HG02759 (cell line): ENCODE results near the gene OR10T2.
A peak's percentile ranks its signal among the peaks of the same experiment; 100 is the strongest.
"Not testable (repeated sequence)": the region's sequence is repeated elsewhere in the genome, so short reads cannot be mapped to it uniquely, and the experiment has no call there.

Source experiments
- ATAC-seq: cut with Tn5 transposase; IDR thresholded peaks from one replicate; pipeline ENCODE4 v1.9.1; 2021; ENCODE audit warnings: mild to moderate bottlenecking, moderate library complexity; ENCODE audit not compliant: unreplicated experiment

OR10T2 gene

GRCh38 chr1:158398818-158399514, at the start of gene OR10T2:
TSS of gene OR10T2 (minus strand) at chr1:158399466. CDS start at chr1:158399466, 0 bp downstream.
- ATAC-seq: no peak

- no peak for ATAC-seq
These were observed 46.1 kb upstream of the OR10T2 start for GRCh38 chr1:158445376-158445775.

- no peak for ATAC-seq
These were observed 35.5 kb upstream of the OR10T2 start for GRCh38 chr1:158434741-158435140.

- not testable (repeated sequence) for ATAC-seq
These were observed 30.9 kb upstream of the OR10T2 start for GRCh38 chr1:158430163-158430562.

- ATAC-seq: no peak
These were observed 26.9 kb upstream of the OR10T2 start, which contains the start of gene OR10K2 for GRCh38 chr1:158426137-158426536. TSS of gene OR10K2 (minus strand) at chr1:158426237. CDS start at chr1:158420866, 5,371 bp downstream.

GRCh38 chr1:158425027-158425426, 25.8 kb upstream of the OR10T2 start:
- no peak for ATAC-seq

GRCh38 chr1:158422212-158422611, 22.9 kb upstream of the OR10T2 start:
- no peak for ATAC-seq

- no peak for ATAC-seq
These were observed 18.3 kb upstream of the OR10T2 start for GRCh38 chr1:158417586-158417985.

GRCh38 chr1:158414651-158415345, 15.5 kb upstream of the OR10T2 start:
- no peak for ATAC-seq

- no peak for ATAC-seq
These were observed 7.8 kb upstream of the OR10T2 start for GRCh38 chr1:158407092-158407491.

GRCh38 chr1:158400871-158401270, 1.6 kb upstream of the OR10T2 start:
- ATAC-seq: no peak

- no peak for ATAC-seq
These were observed 2.6 kb downstream of the OR10T2 start for GRCh38 chr1:158396646-158397045.

GRCh38 chr1:158393476-158393875, 5.8 kb downstream of the OR10T2 start:
- no peak for ATAC-seq

- no peak for ATAC-seq
These were observed 8.2 kb downstream of the OR10T2 start for GRCh38 chr1:158391099-158391498.

GRCh38 chr1:158390331-158390730, 8.9 kb downstream of the OR10T2 start:
- no peak for ATAC-seq

GRCh38 chr1:158374860-158375259, 24.4 kb downstream of the OR10T2 start:
- ATAC-seq: no peak

- not testable (repeated sequence) for ATAC-seq
These were observed 25.2 kb downstream of the OR10T2 start for GRCh38 chr1:158374101-158374500.

GRCh38 chr1:158371188-158371953, 27.9 kb downstream of the OR10T2 start:
- ATAC-seq: peak; percentile 97

- ATAC-seq: no peak
These were observed 32.5 kb downstream of the OR10T2 start for GRCh38 chr1:158366783-158367182.

GRCh38 chr1:158362941-158363340, 36.3 kb downstream of the OR10T2 start:
- no peak for ATAC-seq

GRCh38 chr1:158362482-158362881, 36.8 kb downstream of the OR10T2 start:
- no peak for ATAC-seq

- ATAC-seq: no peak
These were observed 41.8 kb downstream of the OR10T2 start for GRCh38 chr1:158357441-158357840.
